ENCODE results near the gene SLIT3. TPM values are rescaled to one million over a fixed set of nuclear protein-coding genes. Genes with fewer than 3 reads are reported as not detected.

The SLIT3 gene
- total RNA-seq, 1 experiment from 2014 or later, result 0.92 TPM

GRCh38 chr5:168753691-168754254 lies 547.2 kb downstream of the SLIT3 start:
- Histone ChIP-seq H3K27ac (ENCODE audit: insufficient read length, low read depth, low read length) (no peak overlapping the region), H3T11ph (ENCODE audit: low read length) (no peak overlapping the region)

More at GRCh38 chr5:168753691-168754254, 547.2 kb downstream of the SLIT3 start:
- Histone ChIP-seq H2BK120ac (ENCODE audit: low read depth, low read length, poor library complexity, severe bottlenecking) (no peak overlapping the region), H4K91ac (ENCODE audit: insufficient read length, low read depth, low read length) (no peak overlapping the region), H4K5ac (ENCODE audit: insufficient read length, low read depth, low read length) (no peak overlapping the region), H3K79me1 (ENCODE audit: insufficient read depth, low read depth, low read length, poor library complexity, severe bottlenecking) (no peaks in the 10 kb centered on the region), H3K4me1 (ENCODE audit: insufficient read depth, low read length) (peaks cover 7% of the 10 kb centered on the region; the same call in 1 of the 2 replicates), H2AK5ac (ENCODE audit: insufficient read length, low read length) (no peak overlapping the region), H3K9ac (ENCODE audit: extremely low read depth, insufficient read length, low read length) (no peak overlapping the region), H3K14ac (ENCODE audit: insufficient read depth, low read length) (peak overlapping the region; percentile 55), H4K20me1 (ENCODE audit: control insufficient read depth, insufficient read depth, insufficient read length) (no peaks in the 10 kb centered on the region), H3K27me3 (ENCODE audit: insufficient read depth, low read length) (no peaks in the 10 kb centered on the region), H2BK5ac (ENCODE audit: insufficient read length, low read length) (no peak overlapping the region), H3K9me3 (ENCODE audit: control insufficient read depth, low read depth, low read length) (no peaks in the 10 kb centered on the region), H3K23ac (ENCODE audit: insufficient read length, low read depth, low read length) (no peak overlapping the region), H3K79me2 (ENCODE audit: insufficient read depth, low read length) (no peaks in the 10 kb centered on the region), H2BK15ac (ENCODE audit: low read depth, low read length) (no peak overlapping the region), H3K4me2 (ENCODE audit: insufficient read depth, insufficient read length, low read length) (no peak overlapping the region), H3K23me2 (ENCODE audit: insufficient read length, low read depth, low read length, poor library complexity, severe bottlenecking) (no peaks in the 10 kb centered on the region), H2AFZ (ENCODE audit: low read length) (no peak overlapping the region), H3K4ac (ENCODE audit: low read depth, low read length) (no peak overlapping the region), H4K8ac (replicated peaks; ENCODE audit: insufficient read length, low read depth, low read length) (no peak overlapping the region), H3K56ac (ENCODE audit: insufficient read length, low read depth, low read length) (no peak overlapping the region), H2BK12ac (ENCODE audit: insufficient read length, low read depth, low read length) (no peak overlapping the region), H3K18ac (ENCODE audit: insufficient read length, low read depth, low read length) (no peak overlapping the region), H2BK20ac (ENCODE audit: low read depth, low read length, poor library complexity, severe bottlenecking) (no peak overlapping the region)
- TF ChIP-seq, protein P1, sequence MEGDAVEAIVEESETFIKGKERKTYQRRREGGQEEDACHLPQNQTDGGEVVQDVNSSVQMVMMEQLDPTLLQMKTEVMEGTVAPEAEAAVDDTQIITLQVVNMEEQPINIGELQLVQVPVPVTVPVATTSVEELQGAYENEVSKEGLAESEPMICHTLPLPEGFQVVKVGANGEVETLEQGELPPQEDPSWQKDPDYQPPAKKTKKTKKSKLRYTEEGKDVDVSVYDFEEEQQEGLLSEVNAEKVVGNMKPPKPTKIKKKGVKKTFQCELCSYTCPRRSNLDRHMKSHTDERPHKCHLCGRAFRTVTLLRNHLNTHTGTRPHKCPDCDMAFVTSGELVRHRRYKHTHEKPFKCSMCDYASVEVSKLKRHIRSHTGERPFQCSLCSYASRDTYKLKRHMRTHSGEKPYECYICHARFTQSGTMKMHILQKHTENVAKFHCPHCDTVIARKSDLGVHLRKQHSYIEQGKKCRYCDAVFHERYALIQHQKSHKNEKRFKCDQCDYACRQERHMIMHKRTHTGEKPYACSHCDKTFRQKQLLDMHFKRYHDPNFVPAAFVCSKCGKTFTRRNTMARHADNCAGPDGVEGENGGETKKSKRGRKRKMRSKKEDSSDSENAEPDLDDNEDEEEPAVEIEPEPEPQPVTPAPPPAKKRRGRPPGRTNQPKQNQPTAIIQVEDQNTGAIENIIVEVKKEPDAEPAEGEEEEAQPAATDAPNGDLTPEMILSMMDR (conservative IDR thresholded peaks at IDR 0.05), result no peak
- Mint-ChIP-seq H3K27ac (no peak overlapping the region), H3K27me3 (ENCODE audit: low read depth) (peaks cover 30% of the 10 kb centered on the region), H3K9me3 (no peaks in the 10 kb centered on the region), H3K4me3 (no peak overlapping the region), H3K4me1 (peaks cover 11 to 14% of the 10 kb centered on the region in 2 experiments), H3K36me3 (ENCODE audit: insufficient read depth in 1 of 3, low read depth in 3 of 3) (no peaks in the 10 kb centered on the region)
- no CpG with 5 or more reads among the region's 11 CpGs for WGBS (ENCODE audit: extremely low coverage, insufficient read length, low lambda C conversion rate)
- no peak for DNase-seq
